Measurements from ENCODE around the gene CYP2U1.
A peak's percentile ranks its signal among the peaks of the same experiment; 100 is the strongest.

Gene CYP2U1

GRCh38 chr4:107987916-107988762 lies 56.8 kb downstream of the CYP2U1 start:
- no peak for DNase-seq (ENCODE audit: low spot score)

GRCh38 chr4:107988763-107989035 lies 57.4 kb downstream of the CYP2U1 start:
- no peak for DNase-seq (ENCODE audit: low spot score)

GRCh38 chr4:107989162-107989536 lies 57.8 kb downstream of the CYP2U1 start:
- no peak for DNase-seq (ENCODE audit: low spot score)

GRCh38 chr4:107989537-107990386 lies 58.4 kb downstream of the CYP2U1 start, which contains the start of gene HADH:
HADH (plus strand) TSS chr4:107989889; CDS start chr4:107989933, 44 bp downstream.
- DNase-seq (ENCODE audit: low spot score), result peak; percentile 96

- DNase-seq (ENCODE audit: low spot score), result peak; percentile 44
Observed at GRCh38 chr4:107991945-107992630, 60.7 kb downstream of the CYP2U1 start.

- peak; percentile 75 for DNase-seq (ENCODE audit: low spot score)
Observed at GRCh38 chr4:107993969-107994368, 62.6 kb downstream of the CYP2U1 start.

GRCh38 chr4:107994894-107995293 lies 63.5 kb downstream of the CYP2U1 start:
- DNase-seq (ENCODE audit: low spot score), result no peak

GRCh38 chr4:107996949-107997788 lies 65.8 kb downstream of the CYP2U1 start:
- DNase-seq (ENCODE audit: low spot score), result no peak

- DNase-seq (ENCODE audit: low spot score), result no peak
Observed at GRCh38 chr4:107997794-107998193, 66.4 kb downstream of the CYP2U1 start.

GRCh38 chr4:107999932-108000539 lies 68.7 kb downstream of the CYP2U1 start:
- no peak for DNase-seq (ENCODE audit: low spot score)

- no peak for DNase-seq (ENCODE audit: low spot score)
Observed at GRCh38 chr4:108001540-108002135, 70.3 kb downstream of the CYP2U1 start.

Measured in NAMALWA (cell line).